GM15510 (cell line): ENCODE measurements around the gene ALOX15B.

Experiments used
- POLR2A ChIP-seq: IDR thresholded peaks from 3 replicates; pipeline ENCODE4 v1.6.1; 2011; ENCODE audit warnings: borderline replicate concordance; ENCODE audit not compliant: insufficient read length; ENCODE audit errors: extremely low read depth

The ALOX15B gene

GRCh38 chr17:8075574-8076342 is 36.9 kb downstream of the ALOX15B start:
- TF ChIP-seq POLR2A, result no peak

GRCh38 chr17:8076502-8077266 is 37.8 kb downstream of the ALOX15B start:
- TF ChIP-seq POLR2A, result no peak

GRCh38 chr17:8079291-8080207 is 40.7 kb downstream of the ALOX15B start:
- TF ChIP-seq POLR2A, result no peak

GRCh38 chr17:8080208-8080798 is 41.4 kb downstream of the ALOX15B start:
- no peak for TF ChIP-seq POLR2A

- no peak for TF ChIP-seq POLR2A
Observed at GRCh38 chr17:8080799-8081219, 42.0 kb downstream of the ALOX15B start.

- TF ChIP-seq POLR2A, result no peak
Observed at GRCh38 chr17:8081876-8082275, 43.0 kb downstream of the ALOX15B start.

- no peak for TF ChIP-seq POLR2A
Observed at GRCh38 chr17:8082292-8082691, 43.4 kb downstream of the ALOX15B start.

GRCh38 chr17:8084250-8084649 is 45.4 kb downstream of the ALOX15B start:
- no peak for TF ChIP-seq POLR2A

- TF ChIP-seq POLR2A, result no peak
Observed at GRCh38 chr17:8087075-8087951, 48.5 kb downstream of the ALOX15B start, which contains the start of gene ALOX12B. TSS of gene ALOX12B (minus strand) at chr17:8087716. CDS start at chr17:8087442, 274 bp downstream.

- TF ChIP-seq POLR2A, result no peak
Observed at GRCh38 chr17:8087952-8088230, 49.0 kb downstream of the ALOX15B start.

GRCh38 chr17:8089728-8090127 is 50.9 kb downstream of the ALOX15B start:
- TF ChIP-seq POLR2A, result no peak

GRCh38 chr17:8091033-8091687 is 52.3 kb downstream of the ALOX15B start:
- no peak for TF ChIP-seq POLR2A

- TF ChIP-seq POLR2A, result no peak
Observed at GRCh38 chr17:8095361-8095760, 56.5 kb downstream of the ALOX15B start.

GRCh38 chr17:8096541-8096940 is 57.7 kb downstream of the ALOX15B start:
- no peak for TF ChIP-seq POLR2A
